Skeletal muscle satellite cell (primary cell): ENCODE results near the gene PCP4.

Experiments
- H3K27me3 ChIP-seq: 2 replicates; pipeline ENCODE4 v1.7.0; 2013; ENCODE audit warnings: low read length; ENCODE audit not compliant: control insufficient read depth, insufficient read depth
- H3K36me3 ChIP-seq: 2 replicates; pipeline ENCODE4 v1.7.0; 2013; ENCODE audit warnings: mild to moderate bottlenecking, control low read depth, low read length; ENCODE audit not compliant: insufficient read depth
- H3K4me1 ChIP-seq: 2 replicates; pipeline ENCODE4 v1.7.0; 2013; ENCODE audit warnings: low read length; ENCODE audit not compliant: control insufficient read depth, insufficient read depth
- H3K4me2 ChIP-seq: 2 replicates; pipeline ENCODE4 v1.7.0; 2013; ENCODE audit warnings: mild to moderate bottlenecking, low read length
- H3K4me3 ChIP-seq: 2 replicates; pipeline ENCODE4 v1.7.0; 2013; ENCODE audit warnings: low read length
- H3K9ac ChIP-seq: 2 replicates; pipeline ENCODE4 v1.7.0; 2013; ENCODE audit warnings: mild to moderate bottlenecking, low read depth, low read length, moderate library complexity
- H3K9me3 ChIP-seq: replicated peaks from 2 replicates; pipeline ENCODE4 v1.7.0; 2013; ENCODE audit warnings: mild to moderate bottlenecking, control low read depth, low read length

Gene PCP4

DNA sequence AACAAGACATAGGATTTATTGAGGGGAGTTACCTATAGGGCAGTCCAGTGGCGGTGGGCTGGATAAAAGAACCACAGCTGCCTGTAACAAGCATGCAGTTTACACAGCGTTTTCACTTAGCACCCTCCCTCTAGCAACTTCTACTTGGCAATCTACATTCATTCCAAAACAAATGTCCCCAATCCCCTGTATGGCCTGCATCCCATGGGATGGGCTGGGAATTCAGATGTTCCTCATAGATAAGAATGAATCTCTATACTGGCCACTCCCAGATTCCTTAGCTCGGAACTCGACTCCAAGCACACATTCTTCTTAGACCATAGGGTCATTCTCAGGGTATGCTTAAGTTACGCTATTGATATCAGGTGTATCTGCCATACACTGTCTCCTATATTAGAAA is 33.3 kb downstream of the PCP4 start:
- H3K27me3 ChIP-seq: no peaks in the 10 kb centered on the region
- no peaks in the 10 kb centered on the region for H3K36me3 ChIP-seq
- H3K4me1 ChIP-seq: no peaks in the 10 kb centered on the region
- no peak overlapping the region for H3K4me3 ChIP-seq
- no peak overlapping the region for H3K9ac ChIP-seq
- H3K9me3 ChIP-seq: peaks cover 2% of the 10 kb centered on the region
- no peak overlapping the region for H3K4me2 ChIP-seq

DNA sequence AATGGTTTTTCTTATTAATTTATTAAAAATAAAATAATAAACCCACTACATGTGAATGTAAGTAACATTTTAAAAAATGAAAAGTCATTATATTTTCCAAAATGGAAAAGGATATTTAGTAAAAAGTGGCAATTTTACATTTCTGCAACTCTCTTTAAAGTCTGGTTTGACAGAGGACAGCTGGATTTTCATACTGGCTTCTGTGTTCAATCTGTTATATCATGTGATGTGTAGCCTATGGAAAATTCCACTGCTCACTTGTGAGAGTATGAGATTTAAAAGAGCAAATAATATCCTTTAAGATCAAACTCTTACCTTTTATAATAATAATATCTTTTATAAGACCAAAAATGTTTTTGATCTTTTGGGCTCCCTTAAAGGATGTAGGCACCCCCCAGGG is 33.7 kb downstream of the PCP4 start:
- no peak overlapping the region for H3K4me3 ChIP-seq
- H3K27me3 ChIP-seq: no peaks in the 10 kb centered on the region
- no peaks in the 10 kb centered on the region for H3K4me1 ChIP-seq
- peaks cover 2% of the 10 kb centered on the region for H3K9me3 ChIP-seq
- H3K36me3 ChIP-seq: no peaks in the 10 kb centered on the region
- H3K4me2 ChIP-seq: no peak overlapping the region
- H3K9ac ChIP-seq: no peak overlapping the region

DNA sequence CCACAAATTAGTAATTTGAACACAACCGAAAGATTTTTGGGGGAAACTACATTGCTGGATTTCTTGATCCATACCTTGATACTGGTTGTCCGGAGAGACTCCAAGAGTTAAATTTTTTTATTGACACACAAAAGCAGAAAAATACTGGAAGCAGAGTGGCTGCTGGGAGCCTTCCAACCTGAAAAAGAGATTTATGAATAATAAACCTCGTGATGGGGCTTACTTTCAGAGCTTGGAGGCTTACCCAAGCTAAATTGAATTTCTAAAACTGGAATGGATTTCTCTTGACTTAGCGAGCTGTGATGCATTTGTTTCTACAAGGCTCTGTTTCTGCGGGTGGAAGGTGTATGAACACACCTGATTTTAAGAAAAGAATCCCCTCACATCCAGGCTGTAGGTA is 35.7 kb downstream of the PCP4 start:
- H3K36me3 ChIP-seq: no peaks in the 10 kb centered on the region
- H3K9ac ChIP-seq: no peak overlapping the region
- no peaks in the 10 kb centered on the region for H3K4me1 ChIP-seq
- H3K4me3 ChIP-seq: no peak overlapping the region
- no peak overlapping the region for H3K4me2 ChIP-seq
- H3K9me3 ChIP-seq: peaks cover 4% of the 10 kb centered on the region
- H3K27me3 ChIP-seq: no peaks in the 10 kb centered on the region

DNA sequence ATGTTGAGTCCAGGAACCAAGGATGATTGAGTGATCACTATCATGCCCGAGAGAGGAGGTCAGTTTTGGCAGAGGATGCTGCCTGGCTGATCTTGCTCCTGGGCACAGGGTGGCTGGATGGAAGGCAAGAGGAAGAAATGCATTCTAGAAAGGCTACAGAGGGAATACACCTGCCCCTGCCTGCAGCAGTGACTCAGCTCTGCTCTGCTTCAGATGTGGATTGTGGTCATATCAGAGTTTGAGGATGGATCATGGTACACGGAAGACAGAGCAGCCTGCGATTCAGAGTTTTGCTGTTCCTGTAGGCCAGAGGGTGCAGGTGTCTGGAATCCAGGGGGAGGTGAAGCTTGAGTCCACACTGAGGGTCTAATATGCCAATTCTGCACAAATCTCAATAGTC is 37.2 kb downstream of the PCP4 start:
- Histone ChIP-seq H3K4me2 (no peak overlapping the region), H3K9ac (no peak overlapping the region), H3K4me1 (no peaks in the 10 kb centered on the region), H3K36me3 (no peaks in the 10 kb centered on the region), H3K27me3 (no peaks in the 10 kb centered on the region), H3K4me3 (no peak overlapping the region), H3K9me3 (peaks cover 5% of the 10 kb centered on the region)

DNA sequence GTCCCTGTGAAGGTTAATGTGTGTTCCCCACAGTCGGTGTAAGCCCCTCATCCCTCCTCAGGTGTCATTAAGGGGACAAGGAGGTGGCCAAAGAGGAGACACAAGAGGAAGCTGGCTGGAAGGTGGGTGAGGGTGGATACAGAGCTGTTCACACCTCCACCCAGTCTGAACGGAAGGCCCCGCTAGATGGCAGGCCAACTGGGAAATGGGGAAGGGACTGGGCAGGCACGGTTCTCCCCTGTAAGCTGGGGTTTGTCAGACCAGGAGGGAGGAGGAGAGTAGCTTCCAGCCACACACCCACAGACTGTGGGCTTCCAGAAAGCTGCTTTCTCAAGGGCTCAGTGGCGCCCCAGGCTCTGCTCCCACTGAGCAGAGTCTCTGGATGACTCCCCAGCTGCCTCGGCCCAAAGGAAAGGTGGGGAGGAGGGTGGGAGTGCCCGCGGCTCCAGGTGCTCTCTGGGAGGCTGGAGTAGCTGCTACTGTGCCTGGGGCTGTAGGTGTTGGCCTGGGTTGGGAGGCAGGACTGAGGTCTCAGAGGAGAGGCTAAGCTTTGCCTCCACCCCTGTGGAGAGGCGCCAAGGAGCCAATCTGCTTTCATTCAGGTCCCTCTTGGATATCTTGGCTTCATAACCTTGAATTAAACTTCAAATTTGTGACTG is 41.2 kb downstream of the PCP4 start:
- no peaks in the 10 kb centered on the region for H3K4me1 ChIP-seq
- no peaks in the 10 kb centered on the region for H3K27me3 ChIP-seq
- peaks cover 7% of the 10 kb centered on the region for H3K9me3 ChIP-seq
- no peak overlapping the region for H3K4me3 ChIP-seq
- H3K4me2 ChIP-seq: no peak overlapping the region
- H3K9ac ChIP-seq: no peak overlapping the region
- no peaks in the 10 kb centered on the region for H3K36me3 ChIP-seq

DNA sequence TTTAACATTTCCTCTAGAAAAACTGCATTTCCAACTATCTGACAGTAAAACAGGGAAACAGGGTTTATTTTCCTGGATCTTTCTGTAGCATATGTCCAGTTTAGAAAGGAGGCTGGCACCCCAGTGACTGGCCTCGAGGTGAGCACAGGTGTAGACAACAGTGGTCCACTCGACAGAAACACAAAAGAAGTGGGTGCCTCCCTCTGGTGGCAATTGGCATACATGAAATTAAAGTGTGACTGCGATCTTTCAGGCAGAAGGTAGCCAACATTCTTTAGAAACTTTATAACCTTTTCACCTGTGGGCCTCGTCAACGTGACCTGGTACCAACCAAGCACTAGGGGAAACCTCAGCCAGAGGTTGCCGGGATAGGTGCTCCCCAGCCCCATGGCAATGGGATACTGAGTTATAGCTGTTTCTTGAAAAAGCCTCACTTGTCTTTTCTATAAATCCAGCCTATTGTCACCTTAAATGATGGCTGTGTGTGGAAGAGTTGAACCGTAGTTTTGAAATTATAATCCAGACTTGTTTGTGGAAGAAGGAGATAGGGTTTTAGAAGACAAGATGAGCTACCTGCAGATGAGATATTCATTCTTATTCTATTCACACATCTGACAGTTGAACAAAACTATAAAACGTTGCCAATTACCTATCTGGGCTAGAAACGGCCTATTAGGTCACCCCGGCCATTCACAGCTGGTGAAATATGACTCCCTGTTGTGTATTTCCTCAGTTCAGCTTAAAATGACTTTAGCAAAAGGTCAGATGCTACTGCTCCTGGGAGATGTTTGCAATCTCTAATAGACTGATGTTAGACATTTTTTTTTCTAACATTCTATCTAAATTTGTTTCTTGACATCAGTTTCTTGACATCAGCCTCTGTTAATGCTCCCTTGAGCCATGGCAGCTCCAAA is 44.3 kb downstream of the PCP4 start:
- Histone ChIP-seq H3K9ac (no peak overlapping the region), H3K36me3 (no peaks in the 10 kb centered on the region), H3K4me2 (no peak overlapping the region), H3K9me3 (peaks cover 8% of the 10 kb centered on the region), H3K27me3 (no peaks in the 10 kb centered on the region), H3K4me3 (no peak overlapping the region), H3K4me1 (no peaks in the 10 kb centered on the region)

DNA sequence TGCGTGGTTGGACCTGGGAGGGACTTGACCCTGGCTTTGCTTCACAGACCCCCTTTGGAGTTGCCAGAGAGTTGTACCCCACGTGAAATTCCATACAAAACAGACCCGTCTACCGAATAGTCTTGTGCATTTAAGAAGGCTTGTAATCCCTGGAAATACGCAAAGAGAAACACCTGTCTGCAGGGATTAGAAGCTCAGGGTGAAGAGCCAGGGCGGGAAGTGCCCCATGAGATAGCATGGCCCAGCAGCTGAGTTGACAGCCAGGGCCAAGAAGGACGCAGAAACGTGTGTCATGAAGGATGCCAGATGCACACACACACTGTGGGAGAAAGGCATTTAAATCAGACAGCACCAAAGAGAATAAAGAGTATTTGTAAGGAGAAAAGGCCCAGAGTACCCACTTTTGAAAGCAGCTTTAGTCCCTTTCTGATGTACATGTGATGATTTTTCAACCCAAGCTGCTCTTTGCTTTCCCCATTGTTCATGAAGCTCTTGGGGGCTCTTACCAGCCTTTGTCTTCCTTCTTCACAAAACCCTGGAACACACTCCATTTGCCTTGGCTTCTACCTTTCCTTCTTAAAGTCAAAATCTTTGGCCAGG is 46.6 kb downstream of the PCP4 start:
- Histone ChIP-seq H3K9me3 (peaks cover 3% of the 10 kb centered on the region), H3K4me3 (no peak overlapping the region)

DNA sequence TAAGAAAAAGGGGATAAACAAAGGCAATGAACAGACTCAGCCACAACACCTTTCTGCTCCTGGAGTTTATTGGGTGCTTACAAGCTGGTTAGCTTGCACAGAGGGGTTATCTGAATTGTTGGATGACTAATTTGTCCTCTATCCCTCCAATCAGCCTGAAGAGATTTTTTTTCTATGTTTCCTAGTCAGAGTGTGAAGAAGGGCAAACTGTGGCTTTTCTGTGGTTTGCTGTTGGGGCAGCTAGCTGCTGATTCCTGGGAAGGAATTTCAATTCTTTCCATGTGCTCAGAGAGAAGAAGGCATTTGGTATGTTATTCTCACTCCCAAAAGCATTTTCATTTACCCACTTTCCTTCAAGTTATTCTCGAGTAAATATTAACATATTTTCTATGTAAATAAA is 48.6 kb downstream of the PCP4 start:
- Histone ChIP-seq H3K9ac (no peak overlapping the region), H3K27me3 (no peaks in the 10 kb centered on the region), H3K4me2 (no peak overlapping the region), H3K4me3 (no peak overlapping the region), H3K4me1 (no peaks in the 10 kb centered on the region), H3K9me3 (peaks cover 3% of the 10 kb centered on the region), H3K36me3 (no peaks in the 10 kb centered on the region)

More for the DNA sequence above, 46.6 kb downstream of the PCP4 start:
- H3K4me1 ChIP-seq: no peaks in the 10 kb centered on the region
- no peak overlapping the region for H3K4me2 ChIP-seq
- H3K27me3 ChIP-seq: no peaks in the 10 kb centered on the region
- no peaks in the 10 kb centered on the region for H3K36me3 ChIP-seq
- H3K9ac ChIP-seq: no peak overlapping the region

DNA sequence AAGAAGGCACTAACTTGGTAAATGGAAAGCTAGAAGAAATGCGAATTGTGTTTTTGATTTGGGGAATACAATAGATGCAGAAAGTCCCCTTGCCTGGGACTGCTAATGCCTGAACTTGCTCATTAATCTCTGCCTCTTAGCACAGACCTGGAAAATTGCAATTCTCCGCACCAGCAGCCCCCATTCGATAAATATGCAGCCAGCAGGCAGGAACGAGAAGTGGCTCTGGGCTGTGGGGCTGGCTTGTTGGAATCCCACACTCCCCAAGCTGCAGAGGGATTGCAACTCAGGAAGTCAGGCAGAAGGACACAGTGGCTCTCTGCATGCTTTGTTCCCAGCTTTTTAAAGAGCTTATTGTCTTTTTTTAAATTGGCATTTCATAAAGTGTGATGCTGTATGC is 51.3 kb downstream of the PCP4 start:
- Histone ChIP-seq H3K36me3 (no peaks in the 10 kb centered on the region), H3K4me3 (no peak overlapping the region), H3K9ac (no peak overlapping the region), H3K9me3 (no peaks in the 10 kb centered on the region), H3K27me3 (no peaks in the 10 kb centered on the region), H3K4me1 (no peaks in the 10 kb centered on the region), H3K4me2 (no peak overlapping the region)

DNA sequence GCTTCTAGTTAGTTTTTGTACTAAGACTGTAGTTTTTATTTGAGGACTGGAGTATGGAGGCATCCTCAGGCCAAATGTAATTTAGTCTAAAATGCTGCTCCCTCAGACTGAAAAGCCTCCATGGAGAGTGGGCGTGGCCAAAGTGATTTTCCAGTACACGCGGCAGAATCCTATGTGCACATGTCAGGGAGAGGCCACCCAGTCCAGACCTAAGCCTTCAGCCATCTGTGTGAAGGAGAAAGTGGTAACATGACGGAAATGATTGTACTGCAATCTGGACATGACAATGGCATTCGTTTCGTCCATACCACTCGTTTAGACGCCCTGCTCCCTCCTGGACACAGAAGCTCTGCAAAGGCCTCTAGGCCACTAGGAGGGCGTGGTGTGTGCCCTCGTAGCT is 56.2 kb downstream of the PCP4 start:
- H3K9ac ChIP-seq: no peak overlapping the region
- no peaks in the 10 kb centered on the region for H3K9me3 ChIP-seq

DNA sequence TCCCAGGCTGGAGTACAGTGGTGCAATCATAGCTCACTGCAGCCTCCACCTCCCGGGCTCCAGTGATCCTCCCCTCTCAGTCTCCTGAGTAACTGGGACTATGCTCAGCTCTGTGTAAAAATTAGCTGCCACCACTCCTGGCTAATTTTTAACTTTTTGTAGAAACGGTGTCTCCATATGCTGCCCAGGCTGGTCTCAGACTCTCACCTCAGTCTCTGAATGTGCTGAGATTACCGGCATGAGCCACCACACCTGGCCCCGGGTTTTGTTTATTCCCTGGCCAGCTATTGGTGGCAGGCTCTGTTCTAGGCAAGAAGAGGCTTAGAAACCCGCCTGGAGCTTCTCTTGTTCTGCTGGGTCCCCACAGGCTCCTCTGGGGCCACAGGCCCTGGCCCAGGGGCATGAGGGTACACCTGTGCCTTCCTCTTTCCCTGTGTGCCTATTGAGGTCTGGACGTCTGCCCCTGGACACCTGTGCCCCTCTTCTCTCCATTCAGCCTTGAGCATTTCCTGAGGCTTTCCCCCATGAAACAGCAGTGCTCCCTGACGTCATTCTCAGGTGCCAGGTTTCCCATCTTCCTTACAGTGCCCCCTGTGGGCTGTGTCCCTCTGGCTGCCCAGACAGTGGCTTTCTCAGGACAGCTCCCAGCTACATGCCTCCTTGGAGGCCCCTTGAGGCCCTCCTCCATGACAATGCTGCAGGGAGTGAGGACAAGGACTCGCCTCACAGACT is 57.5 kb downstream of the PCP4 start:
- H3K27me3 ChIP-seq: no peaks in the 10 kb centered on the region
- no peak overlapping the region for H3K4me3 ChIP-seq
- H3K9me3 ChIP-seq: peaks cover 5% of the 10 kb centered on the region
- H3K4me1 ChIP-seq: no peaks in the 10 kb centered on the region
- H3K36me3 ChIP-seq: no peaks in the 10 kb centered on the region
- no peak overlapping the region for H3K9ac ChIP-seq
- no peak overlapping the region for H3K4me2 ChIP-seq

More for the DNA sequence above, 56.2 kb downstream of the PCP4 start:
- no peaks in the 10 kb centered on the region for H3K4me1 ChIP-seq
- no peaks in the 10 kb centered on the region for H3K27me3 ChIP-seq
- no peaks in the 10 kb centered on the region for H3K36me3 ChIP-seq
- H3K4me2 ChIP-seq: no peak overlapping the region
- no peak overlapping the region for H3K4me3 ChIP-seq
